HCT116 (cell line): ENCODE data around the gene GNA15. TPM values are rescaled to one million over a fixed set of nuclear protein-coding genes. Genes with fewer than 3 reads are reported as not detected.

Experiments
- ATF3 ChIP-seq: IDR thresholded peaks from 2 replicates; pipeline ENCODE4 v1.6.1; 2012
- ELF1 ChIP-seq: IDR thresholded peaks from 2 replicates; pipeline ENCODE4 v1.6.1; 2012; ENCODE audit warnings: low read depth, borderline replicate concordance
- MAX ChIP-seq: IDR thresholded peaks from 2 replicates; pipeline ENCODE4 v1.6.1; 2012
- POLR2A ChIP-seq: IDR thresholded peaks from 2 replicates; pipeline ENCODE4 v1.7.0; 2011; ENCODE audit warnings: borderline replicate concordance; ENCODE audit not compliant: insufficient read depth, insufficient read length; ENCODE audit errors: extremely low read depth
- POLR2AphosphoS5 ChIP-seq: IDR thresholded peaks from 2 replicates; pipeline ENCODE4 v1.6.1; 2011; ENCODE audit warnings: mild to moderate bottlenecking, low read depth, low read length, moderate library complexity
- RAD21 ChIP-seq: IDR thresholded peaks from 2 replicates; pipeline ENCODE4 v1.6.1; 2012; ENCODE audit warnings: low read depth, mild to moderate bottlenecking
- REST ChIP-seq: IDR thresholded peaks from 2 replicates; pipeline ENCODE4 v1.6.1; 2012; ENCODE audit warnings: low read depth
- SIN3A ChIP-seq: IDR thresholded peaks from 2 replicates; pipeline ENCODE4 v1.6.1; 2012; ENCODE audit warnings: low read depth
- TCF7L2 ChIP-seq: IDR thresholded peaks from 2 replicates; pipeline ENCODE4 v1.7.0; 2011; ENCODE audit warnings: borderline replicate concordance, inconsistent platforms; ENCODE audit not compliant: insufficient read depth, insufficient read length; ENCODE audit errors: extremely low read depth
- YY1 ChIP-seq: IDR thresholded peaks from 2 replicates; pipeline ENCODE4 v1.6.1; 2011; ENCODE audit warnings: low read length, low read depth, moderate library complexity, mild to moderate bottlenecking; ENCODE audit not compliant: insufficient replicate concordance; ENCODE audit errors: extremely low read depth
- ZBTB33 ChIP-seq: IDR thresholded peaks from 2 replicates; pipeline ENCODE4 v1.6.1; 2011; ENCODE audit warnings: mild to moderate bottlenecking, low read length, moderate library complexity; ENCODE audit not compliant: insufficient replicate concordance; ENCODE audit errors: extremely low read depth
- total RNA-seq: library from RNA; stranded (reverse); gene quantifications from one replicate; pipeline ENCODE4 v1.2.1, GENCODE V29; 2021; ENCODE audit not compliant: unreplicated experiment

Gene GNA15
- total RNA-seq, 1 experiment from 2014 or later = 1.5 TPM

GRCh38 chr19:3194106-3195087 is 58.6 kb downstream of the GNA15 start (continued):
- TF ChIP-seq REST = no peak
- TF ChIP-seq ELF1 = no peak
- no peak for TF ChIP-seq SIN3A
- TF ChIP-seq POLR2AphosphoS5 = no peak
- TF ChIP-seq ZBTB33 = no peak
- TF ChIP-seq TCF7L2 = no peak
- no peak for TF ChIP-seq ATF3
- no peak for TF ChIP-seq YY1
- TF ChIP-seq MAX = no peak
- no peak for TF ChIP-seq RAD21
- no peak for TF ChIP-seq POLR2A
